Measurements from ENCODE around the gene RAB20.

The RAB20 gene

DNA sequence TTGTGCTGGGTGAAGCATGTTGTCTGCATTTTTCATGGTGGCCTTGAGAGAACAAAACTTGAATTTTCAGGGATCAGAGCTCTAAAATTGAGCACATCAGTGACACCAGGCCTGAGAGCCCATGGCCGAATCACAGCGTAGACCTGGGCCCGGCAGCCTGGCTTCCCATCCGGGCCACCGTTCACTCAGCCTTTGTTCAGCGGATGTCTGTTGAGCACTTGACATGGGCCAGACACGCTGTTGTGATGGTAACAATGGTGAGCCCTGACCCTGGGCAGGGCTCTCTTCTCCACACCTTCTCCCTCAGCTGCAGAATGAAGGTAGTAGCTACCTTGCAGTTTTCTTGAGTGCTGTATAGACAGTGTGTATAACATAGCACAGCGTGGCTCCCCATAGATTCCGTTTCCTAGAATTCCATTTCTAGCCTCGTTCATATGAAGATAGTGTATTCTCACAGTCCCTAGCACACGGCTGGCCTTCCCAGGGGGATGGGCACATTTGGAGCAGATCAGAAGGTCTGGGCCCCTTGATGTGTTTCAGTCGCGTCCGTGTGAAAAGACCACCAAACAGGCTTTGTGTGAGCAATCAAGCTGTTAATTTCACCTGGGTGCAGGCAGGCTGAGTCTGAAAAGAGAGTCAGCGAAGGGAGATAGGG, 75.3 kb downstream of the RAB20 start:
- DNase-seq: no peak

DNA sequence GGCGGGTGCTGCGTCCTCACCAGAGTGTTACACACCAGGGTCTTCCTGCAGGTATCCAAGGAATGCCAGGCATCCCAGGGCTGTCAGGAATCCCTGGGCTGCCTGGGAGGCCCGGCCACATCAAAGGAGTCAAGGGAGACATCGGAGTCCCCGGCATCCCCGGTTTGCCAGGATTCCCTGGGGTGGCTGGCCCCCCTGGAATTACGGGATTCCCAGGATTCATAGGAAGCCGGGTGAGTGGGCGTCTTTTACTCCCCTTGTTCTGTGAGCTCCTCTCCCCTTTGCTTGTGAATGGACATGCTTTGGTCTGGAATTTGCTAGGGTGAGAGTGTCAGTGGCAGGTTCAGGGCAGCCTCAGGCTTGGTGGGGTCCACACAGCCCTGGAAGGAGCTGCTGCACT, 75.9 kb downstream of the RAB20 start:
- peak; percentile 27 for DNase-seq

DNA sequence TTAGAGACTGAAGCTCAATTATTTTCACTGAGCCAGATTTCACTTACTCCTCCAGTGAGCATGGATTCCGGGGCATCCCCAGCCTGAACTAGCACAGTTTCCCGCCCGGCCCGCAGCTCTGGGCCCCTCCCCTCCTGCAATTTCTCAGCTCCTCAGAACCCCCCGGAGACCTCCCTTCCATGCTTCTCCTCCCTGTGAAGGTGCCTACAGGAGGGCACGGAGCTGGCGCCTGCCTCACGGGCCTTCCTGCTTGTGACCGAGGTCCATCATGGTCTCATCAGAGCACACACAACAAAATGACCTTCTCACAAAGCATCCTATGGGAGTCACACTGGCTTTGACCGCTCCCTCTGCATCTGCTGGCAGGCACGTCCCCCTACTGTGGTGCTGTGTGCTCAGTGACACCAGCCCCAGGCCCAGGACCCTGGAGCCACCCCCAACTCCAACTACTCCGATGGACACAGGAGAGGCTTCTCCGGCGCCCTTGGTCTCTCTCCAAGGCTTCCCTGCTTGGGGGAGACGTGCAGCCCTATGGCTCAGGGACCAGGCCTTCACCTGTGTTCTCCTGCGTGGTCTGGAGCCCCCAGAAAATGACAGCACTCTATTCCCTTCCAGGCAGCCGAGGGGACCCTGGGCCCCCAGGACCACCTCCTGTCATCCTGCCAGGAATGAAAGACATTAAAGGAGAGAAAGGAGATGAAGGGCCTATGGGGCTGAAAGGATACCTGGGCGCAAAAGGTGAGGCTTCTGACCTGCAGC, 77.1 kb downstream of the RAB20 start:
- DNase-seq: no peak

DNA sequence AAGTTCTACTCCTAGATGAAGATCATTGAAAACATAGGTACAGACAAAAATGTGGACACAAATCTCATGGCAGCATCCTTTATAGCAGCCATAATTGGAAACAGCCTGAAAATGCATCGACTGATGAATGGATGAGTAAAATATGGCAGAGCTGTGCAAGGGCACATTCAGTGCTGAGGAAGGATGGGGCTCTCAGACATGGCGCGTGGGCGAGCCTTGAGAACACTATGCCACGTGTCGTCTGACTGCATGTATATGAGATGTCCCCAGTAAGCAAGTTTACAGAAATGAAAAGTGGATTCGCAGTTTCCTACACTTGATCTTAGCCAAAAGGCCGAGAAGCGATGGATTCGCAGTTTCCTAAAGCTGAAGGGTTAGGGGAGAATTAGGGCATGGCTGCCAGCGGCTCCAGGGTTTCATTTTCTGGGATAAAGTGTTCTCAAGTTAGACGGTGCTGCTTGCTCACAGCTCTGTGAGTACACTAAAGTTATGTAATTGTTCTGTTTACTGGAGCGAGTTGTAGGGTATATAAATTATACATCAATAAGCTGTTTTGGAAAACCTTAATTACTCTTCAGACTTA, 78.0 kb downstream of the RAB20 start:
- DNase-seq: no peak

DNA sequence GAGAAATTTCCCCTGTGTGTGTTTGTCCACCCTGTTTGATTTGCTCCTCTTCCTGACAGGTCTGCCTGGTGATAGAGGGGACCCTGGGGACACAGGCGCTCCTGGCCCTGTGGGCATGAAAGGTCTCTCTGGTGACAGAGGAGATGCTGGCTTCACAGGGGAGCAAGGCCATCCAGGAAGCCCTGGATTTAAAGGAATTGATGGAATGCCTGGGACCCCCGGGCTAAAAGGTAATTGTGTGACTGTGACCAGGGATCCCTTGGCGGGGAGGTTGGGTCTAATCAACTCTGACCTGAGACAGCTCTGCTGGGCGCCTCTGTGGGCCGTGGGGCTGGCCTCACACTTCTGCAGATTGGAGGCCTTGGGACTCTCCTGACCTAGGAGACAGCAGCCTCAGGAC, 81.4 kb downstream of the RAB20 start:
- DNase-seq: no peak

DNA sequence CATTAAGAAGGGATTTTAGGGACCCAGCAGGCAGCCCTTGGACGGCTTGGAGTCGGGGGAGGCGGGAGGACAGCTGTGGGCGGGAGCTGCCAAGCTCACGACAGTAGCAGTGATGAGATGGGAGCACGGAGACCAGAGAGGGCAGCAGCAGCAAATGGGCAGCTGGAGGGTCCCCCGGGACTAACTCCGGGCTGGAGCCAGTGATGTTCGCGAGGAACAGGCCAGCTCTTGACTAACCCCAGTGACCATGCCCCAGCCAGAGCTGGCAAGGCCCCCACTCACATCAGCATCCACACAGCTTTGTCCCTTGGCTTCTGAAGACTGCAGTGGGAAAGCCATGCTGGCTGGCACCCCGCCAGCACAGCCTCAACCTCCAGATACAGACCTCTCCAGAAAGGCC, 81.9 kb downstream of the RAB20 start:
- no peak for DNase-seq

DNA sequence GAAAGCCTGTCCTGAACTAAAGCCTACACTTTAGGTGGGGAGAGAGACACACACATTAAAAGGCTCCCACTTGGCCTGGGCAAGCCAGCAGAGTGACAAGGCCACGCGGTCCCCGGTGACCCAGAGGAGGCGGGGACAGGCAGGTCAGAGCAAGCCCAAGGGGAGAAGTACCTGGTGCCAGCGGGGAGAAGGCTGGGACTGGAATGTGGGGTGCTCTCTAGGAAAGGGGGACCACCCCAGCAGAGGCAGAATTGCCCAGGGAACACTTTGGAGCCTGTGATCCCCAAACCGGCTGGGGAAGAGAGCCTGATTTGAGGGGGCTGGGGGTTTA, 82.3 kb downstream of the RAB20 start:
- no peak for DNase-seq

DNA sequence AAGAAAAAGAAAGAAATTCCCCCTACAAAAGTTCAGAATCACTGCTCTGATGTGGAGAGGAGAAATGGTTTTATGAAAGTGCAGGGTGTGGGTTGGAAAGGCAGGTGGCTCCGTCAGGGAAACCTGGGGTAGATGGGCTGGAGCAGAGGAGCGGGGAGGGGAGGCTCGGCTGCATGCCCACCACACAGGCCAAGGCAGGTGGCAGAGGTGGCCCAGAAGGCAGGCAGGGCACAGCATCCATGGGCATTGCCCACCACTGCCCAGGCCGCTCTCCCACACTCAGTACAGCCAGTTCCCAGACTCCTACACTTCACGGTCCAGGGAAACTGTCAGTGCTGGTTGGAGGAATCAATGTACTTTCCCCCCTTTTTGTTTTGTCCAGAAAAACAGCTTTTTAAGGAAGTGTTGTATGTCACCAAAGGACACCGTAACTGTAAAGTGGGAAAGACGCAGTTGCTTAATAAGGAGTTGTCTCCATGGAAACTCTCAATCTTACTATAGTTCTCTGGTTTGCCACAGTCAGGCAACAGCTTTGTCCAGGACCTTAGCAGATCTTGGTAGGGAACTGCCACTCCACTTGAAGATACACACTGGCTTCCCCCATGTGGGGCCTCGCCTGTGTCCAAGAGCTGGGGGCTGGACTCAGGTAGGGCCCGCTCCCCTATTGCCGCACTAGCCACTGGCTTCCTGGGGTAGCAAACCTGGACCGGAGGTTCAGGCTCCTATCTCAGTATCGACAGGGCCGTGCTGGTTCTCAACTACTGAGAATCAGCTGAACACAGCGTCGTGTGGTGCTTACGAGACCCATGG, 82.9 kb downstream of the RAB20 start:
- DNase-seq: no peak

DNA sequence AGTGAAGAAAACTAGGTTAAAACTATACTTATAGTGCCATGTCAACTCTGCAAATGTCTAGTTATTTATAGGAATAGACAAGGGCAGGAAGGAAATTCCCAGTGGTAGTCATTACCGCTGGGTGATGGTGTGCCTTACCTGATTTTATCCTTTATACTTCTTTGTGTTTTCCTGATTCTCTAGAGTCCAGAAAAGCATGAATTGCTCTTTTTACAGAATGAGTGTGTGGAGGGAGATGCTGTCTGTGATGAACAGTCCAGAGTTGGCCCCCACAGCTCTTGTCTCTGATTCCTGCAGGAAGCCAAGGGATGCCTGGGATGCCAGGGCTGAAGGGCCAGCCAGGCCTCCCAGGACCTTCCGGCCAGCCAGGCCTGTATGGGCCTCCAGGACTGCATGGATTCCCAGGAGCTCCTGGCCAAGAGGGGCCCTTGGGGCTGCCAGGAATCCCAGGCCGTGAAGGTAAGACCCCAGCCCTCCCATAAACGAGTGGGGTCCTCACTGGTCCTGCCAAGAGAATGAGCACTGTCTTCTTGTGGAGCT, 83.7 kb downstream of the RAB20 start:
- DNase-seq: no peak

DNA sequence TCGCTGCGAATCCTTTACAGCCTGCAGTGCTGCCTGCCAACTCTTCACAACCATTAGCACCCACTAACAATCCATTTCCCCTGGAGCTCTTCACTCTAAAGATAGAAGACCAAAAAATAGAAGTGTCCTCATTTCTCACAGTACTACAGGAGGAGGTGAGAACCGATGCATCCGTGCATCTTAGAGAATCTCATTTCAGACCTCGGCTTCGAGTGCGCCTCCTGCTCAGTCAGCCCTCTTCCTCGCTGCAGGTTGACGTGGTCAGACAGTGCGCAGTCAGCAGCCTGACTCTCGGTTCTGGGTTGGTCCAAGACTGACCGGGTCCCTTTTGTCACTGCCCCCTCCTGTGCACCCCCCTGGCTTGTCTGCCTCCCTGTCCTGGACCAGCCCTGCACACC, 85.3 kb downstream of the RAB20 start:
- no peak for DNase-seq

DNA sequence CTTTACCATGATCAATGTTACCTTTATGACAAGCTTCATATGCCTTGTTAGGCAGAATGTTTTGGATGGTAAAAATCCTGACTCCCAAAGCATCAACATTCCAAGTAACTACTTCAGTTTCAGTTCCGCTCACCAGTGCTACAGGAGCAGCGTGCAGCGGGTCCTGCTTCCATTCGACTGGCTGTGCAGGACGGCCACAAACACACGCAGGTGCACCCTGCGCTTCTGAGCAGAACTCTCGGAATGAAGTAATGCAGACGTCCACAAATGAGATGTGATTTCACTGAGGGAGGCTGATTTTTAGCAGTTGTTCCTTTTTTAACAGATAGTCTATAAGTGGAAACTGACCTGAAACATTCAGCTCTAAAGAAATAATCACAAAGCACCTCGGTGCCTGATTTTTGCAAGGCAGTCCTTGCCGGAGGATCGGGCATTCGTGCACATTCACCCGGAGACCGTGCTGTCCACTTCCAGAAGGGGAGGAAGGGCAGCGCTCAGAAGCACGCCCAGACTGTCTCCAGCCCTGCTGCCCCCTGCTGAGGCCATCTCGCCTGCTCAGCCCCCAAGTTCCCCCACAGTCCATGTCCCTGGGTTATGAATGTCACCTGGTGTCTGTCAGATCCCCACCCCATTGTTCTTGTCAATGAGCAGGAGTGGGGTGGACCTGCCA, 85.8 kb downstream of the RAB20 start:
- DNase-seq: no peak

DNA sequence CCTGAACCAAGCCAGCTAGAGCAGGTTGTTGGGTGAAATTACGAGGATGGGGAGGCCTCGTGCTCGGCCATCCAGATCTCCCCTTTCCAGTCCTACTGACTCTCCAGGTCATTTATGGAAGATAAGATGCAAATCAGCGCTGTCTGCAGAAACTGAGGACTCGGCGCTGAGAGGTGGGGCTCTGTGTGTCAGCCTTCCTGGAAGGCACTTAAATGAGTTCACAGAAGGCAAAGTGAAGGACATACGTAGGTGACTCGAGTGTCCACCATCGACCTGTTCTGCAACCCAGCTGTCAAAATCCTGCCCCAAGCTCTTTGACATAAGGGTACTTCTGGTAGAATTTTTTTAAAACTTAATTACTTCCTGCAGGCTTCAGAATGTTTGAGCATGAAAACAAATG, 86.4 kb downstream of the RAB20 start:
- no peak for DNase-seq

DNA sequence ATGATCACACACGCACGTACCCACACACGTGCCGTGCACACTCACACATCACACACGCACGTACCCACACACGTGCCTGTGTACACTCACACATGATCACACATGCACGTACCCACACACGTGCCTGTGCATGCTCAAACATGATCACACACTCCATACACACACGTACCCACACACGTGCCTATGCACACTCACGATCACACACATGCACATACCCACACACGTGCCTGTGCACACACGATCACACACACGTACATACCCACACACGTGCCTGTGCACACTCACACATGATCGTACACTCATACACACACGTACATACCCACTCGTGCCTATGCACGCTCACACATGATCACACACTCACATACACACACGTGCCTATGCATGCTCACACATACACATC, 86.8 kb downstream of the RAB20 start:
- DNase-seq: no peak
